Sigmoid colon (tissue), 7 donors: ENCODE data around the gene TCF7L2. TPM values are rescaled to one million over a fixed set of nuclear protein-coding genes. Genes with fewer than 3 reads are reported as not detected.

Experiments
- DNase-seq: peaks from one replicate; pipeline ENCODE4 v3.0.0-alpha.2; 2019
- H3K27ac ChIP-seq, 4 donors: fragments of 200-600 bp; sonication (generic); one replicate each; pipeline ENCODE4 v1.5.1; 2016 to 2019; ENCODE audit warnings: mild to moderate bottlenecking in 1 of 4
- H3K27me3 ChIP-seq, 3 donors: fragments of 200-600 bp; sonication (generic); one replicate each; pipeline ENCODE4 v1.5.1; 2019; ENCODE audit warnings: mild to moderate bottlenecking in 1 of 3
- H3K36me3 ChIP-seq, 4 donors: fragments of 200-600 bp; sonication (generic); one replicate each; pipeline ENCODE4 v1.5.1; 2016 to 2019
- H3K4me1 ChIP-seq, 4 donors: fragments of 200-600 bp; sonication (generic); one replicate each; pipeline ENCODE4 v1.5.1; 2017 to 2019
- H3K4me3 ChIP-seq, 4 donors: fragments of 200-600 bp; sonication (generic); one replicate each; pipeline ENCODE4 v1.5.1; 2017 to 2019; ENCODE audit warnings: mild to moderate bottlenecking in 2 of 4, moderate library complexity in 1 of 4
- H3K9me3 ChIP-seq, 4 donors: fragments of 200-600 bp in 3 of 4; sonication (generic) in 3 of 4; one replicate each; pipeline versions ENCODE4 v1.5.1 to v1.6.1; 2013 to 2019
- EP300 ChIP-seq, 4 donors: sonication (generic); formaldehyde crosslinking; IDR thresholded peaks; one replicate each; pipeline ENCODE4 v1.6.1; 2017; ENCODE audit warnings: antibody characterized with exemption in 4 of 4
- POLR2A ChIP-seq, 2 donors: fragments of 450-650 bp; IDR thresholded peaks; one replicate each; pipeline ENCODE4 v1.6.1; 2016; ENCODE audit warnings: antibody characterized with exemption in 2 of 2, mild to moderate bottlenecking in 2 of 2, moderate library complexity in 2 of 2
- POLR2AphosphoS5 ChIP-seq, 4 donors: sonication (generic); formaldehyde crosslinking; IDR thresholded peaks; one replicate each; pipeline ENCODE4 v1.6.1; 2017; ENCODE audit warnings: antibody characterized with exemption in 4 of 4
- WGBS, 2 donors: extraction: QIAGEN DNeasy Blood & Tissue Kit; methylation state at CpG; one replicate each; pipeline ENCODE4 v1.1.7; 2013; 5-methylcytosine and 5-hydroxymethylcytosine counted together
- intact Hi-C: fragments of 100-400 bp; cut with DNase I; formaldehyde crosslinking; loops from one replicate; pipeline ENCODE4 v1.15.1; 2023
- polyA plus RNA-seq, 3 donors: library from polyadenylated mRNA; stranded (reverse); fragments of 200-250 nt; gene quantifications; one replicate each; pipeline ENCODE4 v1.2.3, GENCODE V29; 2013
- total RNA-seq, 4 donors: library from RNA; depleted of rRNA; stranded (reverse); fragments of >200 nt; gene quantifications; one replicate each; pipeline ENCODE4 v1.1.0, GENCODE V29; 2016
- TF ChIP-seq, protein P1 (sequence below), 4 experiments: fragments of 450-650 bp in 3 of 4; fragments of 200-600 bp in 1 of 4; IDR thresholded peaks; one replicate each; pipeline ENCODE4 v1.5.1; 2016 to 2019; ENCODE audit warnings: antibody characterized with exemption in 4 of 4, mild to moderate bottlenecking in 3 of 4, moderate library complexity in 2 of 4
- donor health status: healthy with polysubstance abuse.
- donor health status: Bipolar disorder and iron deficiency.
- donor health status: healthy.

The TCF7L2 gene
- total and polyA plus RNA-seq, 7 donors = 15.3 to 40.4 (median 30.0) TPM

DNA sequence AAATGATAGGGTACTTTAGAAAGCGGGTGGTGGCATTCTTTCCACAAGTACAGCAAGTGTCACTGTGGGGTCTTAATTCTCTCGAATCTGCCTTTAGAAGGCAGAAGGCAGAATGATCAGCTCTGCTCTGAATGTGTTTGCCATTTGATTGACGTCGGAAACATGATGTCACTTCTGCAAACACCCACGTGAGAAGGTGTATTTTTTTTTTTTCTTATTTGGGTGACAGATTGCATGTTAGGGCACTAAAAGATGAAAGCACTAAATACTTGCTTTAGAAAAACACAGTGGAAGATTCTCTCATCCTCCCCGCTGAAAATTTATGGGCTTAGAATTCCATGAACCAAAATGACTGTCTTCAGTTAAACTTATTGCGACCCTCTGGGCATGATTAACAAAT, 150.2 kb downstream of the TCF7L2 start:
- intact Hi-C loops = loop anchor here (5.0 kb wide), 1 partner anchor 148 kb away; the partner anchor contains the start of gene TCF7L2
- H3K4me1 ChIP-seq = peaks cover 0 to 70% (median 67%) of the 10 kb centered on the region in 4 donors
- TF ChIP-seq POLR2A (IDR thresholded peaks at IDR 0.05) (no peak), POLR2AphosphoS5 (IDR thresholded peaks at IDR 0.05) (no peak), EP300 (IDR thresholded peaks at IDR 0.05) (no peak)
- TF ChIP-seq, protein P1, sequence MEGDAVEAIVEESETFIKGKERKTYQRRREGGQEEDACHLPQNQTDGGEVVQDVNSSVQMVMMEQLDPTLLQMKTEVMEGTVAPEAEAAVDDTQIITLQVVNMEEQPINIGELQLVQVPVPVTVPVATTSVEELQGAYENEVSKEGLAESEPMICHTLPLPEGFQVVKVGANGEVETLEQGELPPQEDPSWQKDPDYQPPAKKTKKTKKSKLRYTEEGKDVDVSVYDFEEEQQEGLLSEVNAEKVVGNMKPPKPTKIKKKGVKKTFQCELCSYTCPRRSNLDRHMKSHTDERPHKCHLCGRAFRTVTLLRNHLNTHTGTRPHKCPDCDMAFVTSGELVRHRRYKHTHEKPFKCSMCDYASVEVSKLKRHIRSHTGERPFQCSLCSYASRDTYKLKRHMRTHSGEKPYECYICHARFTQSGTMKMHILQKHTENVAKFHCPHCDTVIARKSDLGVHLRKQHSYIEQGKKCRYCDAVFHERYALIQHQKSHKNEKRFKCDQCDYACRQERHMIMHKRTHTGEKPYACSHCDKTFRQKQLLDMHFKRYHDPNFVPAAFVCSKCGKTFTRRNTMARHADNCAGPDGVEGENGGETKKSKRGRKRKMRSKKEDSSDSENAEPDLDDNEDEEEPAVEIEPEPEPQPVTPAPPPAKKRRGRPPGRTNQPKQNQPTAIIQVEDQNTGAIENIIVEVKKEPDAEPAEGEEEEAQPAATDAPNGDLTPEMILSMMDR (IDR thresholded peaks at IDR 0.05) = no peak
- no peak overlapping the region for H3K4me3 ChIP-seq
- H3K27ac ChIP-seq = no peak overlapping the region
- H3K36me3 ChIP-seq = no peaks in the 10 kb centered on the region
- no peaks in the 10 kb centered on the region for H3K27me3 ChIP-seq
- DNase-seq = no peak
- WGBS, 2 donors = 75 to 81% methylated on average over 7 of the region's 7 CpGs
- H3K9me3 ChIP-seq = no peaks in the 10 kb centered on the region

DNA sequence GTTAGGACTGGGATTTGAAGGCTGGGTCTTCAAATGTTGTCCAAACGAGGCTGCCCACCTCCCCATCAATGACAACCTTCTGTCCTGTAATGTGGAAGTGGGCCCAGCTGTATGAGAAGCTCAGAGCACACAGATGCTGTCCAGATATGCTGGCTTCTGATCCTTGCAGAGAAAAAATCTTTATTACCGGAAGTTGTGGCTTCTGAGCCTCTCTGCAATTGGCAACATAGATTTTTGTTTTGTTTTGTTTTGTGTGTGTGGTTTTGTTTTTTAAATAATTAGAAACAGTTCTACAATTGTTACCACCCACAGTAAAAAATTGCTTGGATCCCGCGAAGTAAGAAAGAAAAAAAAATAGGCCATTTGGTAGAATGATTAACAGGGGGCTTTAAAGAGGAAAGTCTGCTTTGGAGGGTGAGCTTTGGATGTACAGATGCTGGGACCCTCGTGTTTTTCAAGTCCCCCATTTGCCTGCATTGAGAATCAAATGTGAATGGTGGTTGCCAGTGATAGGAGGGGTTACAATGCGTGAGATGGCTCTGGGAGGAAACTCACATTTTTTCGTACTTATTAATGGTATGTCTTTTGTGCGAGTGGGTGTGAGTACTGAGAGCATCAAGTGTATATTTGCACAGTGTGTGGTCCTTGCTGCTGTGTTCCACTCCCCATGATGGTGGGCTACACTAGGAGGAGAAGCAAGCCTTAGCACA, 153.2 kb downstream of the TCF7L2 start:
- peak in 2 of 4 donors; percentile 24 to 42 for TF ChIP-seq POLR2AphosphoS5 (IDR thresholded peaks at IDR 0.05)
- TF ChIP-seq, protein P1 (IDR thresholded peaks at IDR 0.05) = no peak
- no peak for DNase-seq
- intact Hi-C loops = loop anchor here (5.0 kb wide), 1 partner anchor 151 kb away; the partner anchor contains the start of gene TCF7L2
- Histone ChIP-seq H3K27ac (peak overlapping the region in 3 of 4 donors; percentile 53 to 63 (median 60)), H3K36me3 (no peaks in the 10 kb centered on the region), H3K27me3 (no peaks in the 10 kb centered on the region), H3K4me3 (no peak overlapping the region), H3K9me3 (no peaks in the 10 kb centered on the region), H3K4me1 (peaks cover 0 to 69% (median 66%) of the 10 kb centered on the region in 4 donors)
- 66 to 84% methylated on average over 8 of the region's 8 CpGs for WGBS, 2 donors

DNA sequence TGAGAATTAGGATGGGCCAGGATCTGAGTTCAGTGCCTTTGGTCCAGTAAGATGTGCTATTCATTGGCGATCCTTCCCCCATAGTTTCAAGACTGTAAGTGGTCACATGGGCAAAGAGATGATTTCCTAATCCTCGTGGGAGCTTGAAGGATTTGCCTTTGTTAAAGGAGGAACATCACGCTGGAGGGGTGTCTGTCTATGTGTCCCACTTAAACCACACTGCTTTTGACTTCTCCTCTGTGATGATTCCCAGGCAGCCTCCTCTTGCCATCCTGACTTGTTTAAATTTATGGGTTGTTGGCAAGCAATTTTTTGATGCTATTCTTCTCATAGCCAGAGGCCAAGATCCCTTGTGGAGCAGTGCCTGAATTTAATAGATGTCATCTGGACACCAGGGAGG, 154.0 kb downstream of the TCF7L2 start:
- intact Hi-C loops = loop anchor here (5.0 kb wide), 1 partner anchor 152 kb away; the partner anchor contains the start of gene TCF7L2

DNA sequence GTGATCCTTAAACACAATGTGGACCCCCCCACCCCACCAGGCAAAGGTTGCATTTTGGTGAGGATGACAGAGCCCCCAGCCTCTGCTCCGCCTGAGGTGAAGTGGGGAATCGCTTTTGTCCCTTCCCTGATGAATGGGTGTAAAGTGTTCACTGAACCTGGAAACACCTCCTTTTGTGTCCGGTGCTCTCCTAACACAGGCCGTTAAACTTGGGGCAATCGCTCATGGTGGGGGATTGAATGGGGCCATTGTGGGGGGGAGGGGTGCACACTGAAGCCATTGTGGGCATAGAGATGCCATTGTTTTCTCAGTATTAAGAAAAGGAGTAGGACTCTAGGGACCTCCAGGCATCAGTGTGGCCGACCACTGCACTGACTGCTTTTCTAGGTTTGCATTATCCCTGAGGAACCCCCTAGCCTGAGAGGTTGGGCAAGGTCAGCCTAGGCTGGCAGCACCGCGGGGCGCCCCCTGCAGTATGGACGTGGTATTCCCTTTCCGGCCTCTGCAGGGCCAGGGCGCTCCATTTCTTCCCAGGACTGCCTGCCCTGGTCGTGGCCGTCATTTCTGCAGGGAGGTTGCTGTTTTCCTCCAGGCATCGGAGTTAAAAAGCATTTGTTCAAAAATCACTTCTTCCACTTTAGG, 158.3 kb downstream of the TCF7L2 start:
- H3K27me3 ChIP-seq = no peaks in the 10 kb centered on the region
- no peaks in the 10 kb centered on the region for H3K9me3 ChIP-seq
- H3K36me3 ChIP-seq = no peaks in the 10 kb centered on the region
- intact Hi-C loops = loop anchor here (5.0 kb wide), 1 partner anchor 46 kb away; no protein-coding TSS in a partner anchor
- H3K27ac ChIP-seq = peak overlapping the region in 1 of 4 donors; percentile 4
- no peak overlapping the region for H3K4me3 ChIP-seq
- WGBS, 2 donors = 85 to 90% methylated on average over 15 of the region's 15 CpGs
- TF ChIP-seq, protein P1 (IDR thresholded peaks at IDR 0.05) = peak in 2 of 4 experiments; percentile 17 to 42
- no peak for TF ChIP-seq POLR2AphosphoS5 (IDR thresholded peaks at IDR 0.05)
- no peak for DNase-seq
- peaks cover 0 to 56% (median 53%) of the 10 kb centered on the region in 4 donors for H3K4me1 ChIP-seq

More for the DNA sequence above, 154.0 kb downstream of the TCF7L2 start:
- Histone ChIP-seq H3K36me3 (no peaks in the 10 kb centered on the region), H3K4me1 (peaks cover 0 to 65% (median 63%) of the 10 kb centered on the region in 4 donors), H3K27ac (peak overlapping the region in 3 of 4 donors; percentile 53 to 63 (median 60)), H3K27me3 (no peaks in the 10 kb centered on the region), H3K4me3 (no peak overlapping the region), H3K9me3 (no peaks in the 10 kb centered on the region)
- WGBS, 2 donors = 67 to 83% methylated on average over 3 of the region's 3 CpGs
- no peak for DNase-seq
- peak; percentile 47 to 83 (median 70) for TF ChIP-seq POLR2AphosphoS5 (IDR thresholded peaks at IDR 0.05)
- TF ChIP-seq, protein P1 (IDR thresholded peaks at IDR 0.05) = no peak
- TF ChIP-seq EP300 (IDR thresholded peaks at IDR 0.05) = peak in 1 of 4 donors; percentile 4
